HL-60 (cell line): ENCODE data around the gene GIT2.

Experiments
- CTCF ChIP-seq: IDR thresholded peaks from one replicate; pipeline ENCODE4 v1.5.1; 2011; ENCODE audit warnings: low read length, control low read depth, inconsistent platforms; ENCODE audit not compliant: insufficient read depth
- POLR2AphosphoS5 ChIP-seq: IDR thresholded peaks from 2 replicates; pipeline ENCODE4 v1.6.1; 2012; ENCODE audit warnings: low read depth
- REST ChIP-seq: IDR thresholded peaks from 2 replicates; pipeline ENCODE4 v1.6.1; 2012; ENCODE audit warnings: low read depth; ENCODE audit not compliant: insufficient replicate concordance

GRCh38 chr12:109921982-109922381 lies 74.2 kb downstream of the GIT2 start:
- TF ChIP-seq CTCF (no peak), REST (no peak), POLR2AphosphoS5 (no peak)
